ENCODE results near the gene HBQ1.

HBQ1 gene

DNA sequence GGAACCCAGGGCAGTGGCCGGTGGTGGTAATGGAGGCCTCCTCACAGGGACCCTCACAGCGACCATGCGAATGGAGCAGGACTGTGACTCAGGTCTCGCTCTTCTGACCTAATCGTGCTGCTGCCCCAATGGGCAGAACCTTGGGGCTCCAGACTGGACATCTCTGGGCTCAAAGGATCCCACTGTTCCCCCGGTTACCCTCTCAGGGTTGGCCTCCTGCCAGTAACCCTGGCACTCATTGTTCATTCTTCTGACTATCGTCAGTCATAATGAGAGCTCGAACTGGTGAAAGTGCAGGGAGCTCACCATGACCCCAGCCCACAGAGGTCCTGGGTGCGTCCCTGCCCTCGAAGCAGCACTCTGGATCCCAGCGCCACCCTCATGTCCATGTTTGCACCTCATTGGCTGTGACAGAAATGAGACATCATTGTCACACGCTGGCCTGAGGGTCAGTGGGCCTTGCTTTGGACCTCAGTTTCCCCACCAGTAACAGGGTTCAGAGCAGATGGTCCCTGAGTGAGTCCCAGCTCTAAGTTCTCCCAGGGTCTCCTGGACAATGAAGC, 37.8 kb upstream of the HBQ1 start:
- TF ChIP-seq, protein P1, sequence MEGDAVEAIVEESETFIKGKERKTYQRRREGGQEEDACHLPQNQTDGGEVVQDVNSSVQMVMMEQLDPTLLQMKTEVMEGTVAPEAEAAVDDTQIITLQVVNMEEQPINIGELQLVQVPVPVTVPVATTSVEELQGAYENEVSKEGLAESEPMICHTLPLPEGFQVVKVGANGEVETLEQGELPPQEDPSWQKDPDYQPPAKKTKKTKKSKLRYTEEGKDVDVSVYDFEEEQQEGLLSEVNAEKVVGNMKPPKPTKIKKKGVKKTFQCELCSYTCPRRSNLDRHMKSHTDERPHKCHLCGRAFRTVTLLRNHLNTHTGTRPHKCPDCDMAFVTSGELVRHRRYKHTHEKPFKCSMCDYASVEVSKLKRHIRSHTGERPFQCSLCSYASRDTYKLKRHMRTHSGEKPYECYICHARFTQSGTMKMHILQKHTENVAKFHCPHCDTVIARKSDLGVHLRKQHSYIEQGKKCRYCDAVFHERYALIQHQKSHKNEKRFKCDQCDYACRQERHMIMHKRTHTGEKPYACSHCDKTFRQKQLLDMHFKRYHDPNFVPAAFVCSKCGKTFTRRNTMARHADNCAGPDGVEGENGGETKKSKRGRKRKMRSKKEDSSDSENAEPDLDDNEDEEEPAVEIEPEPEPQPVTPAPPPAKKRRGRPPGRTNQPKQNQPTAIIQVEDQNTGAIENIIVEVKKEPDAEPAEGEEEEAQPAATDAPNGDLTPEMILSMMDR (IDR thresholded peaks at IDR 0.05; ENCODE audit: extremely low read depth, insufficient read depth, missing control alignments) = no peak
- in situ Hi-C loops (cut with MboI; ENCODE audit: low pct_unique_long_range_greater_than_20kb, low sequenced_read_pairs, unreplicated experiment) = no loop called here
- DNase-seq (ENCODE audit: low spot score) = no peak

DNA sequence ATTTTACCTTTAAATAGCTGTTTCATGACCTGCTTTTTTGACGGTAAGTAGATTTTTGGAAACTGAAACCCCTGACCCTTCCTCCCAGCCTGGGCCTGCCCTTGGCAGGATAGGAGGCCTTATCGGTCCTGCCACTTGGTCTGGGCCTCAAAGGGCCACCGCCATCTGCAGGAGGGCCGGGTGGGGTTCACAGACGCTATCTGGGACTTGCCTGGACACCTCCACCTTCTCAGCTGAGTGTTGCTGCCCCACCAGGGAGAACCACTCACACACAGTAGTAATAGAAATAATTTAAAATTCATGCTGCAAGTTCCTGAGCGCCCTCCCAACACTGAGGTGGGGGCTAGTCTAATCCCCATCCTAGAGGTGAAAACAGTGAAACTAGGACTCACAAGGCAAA, 37.2 kb upstream of the HBQ1 start:
- DNase-seq (ENCODE audit: low spot score) = no peak
- TF ChIP-seq, protein P1 (IDR thresholded peaks at IDR 0.05; ENCODE audit: extremely low read depth, insufficient read depth, missing control alignments) = no peak
- in situ Hi-C loops (cut with MboI; ENCODE audit: low pct_unique_long_range_greater_than_20kb, low sequenced_read_pairs, unreplicated experiment) = no loop called here

DNA sequence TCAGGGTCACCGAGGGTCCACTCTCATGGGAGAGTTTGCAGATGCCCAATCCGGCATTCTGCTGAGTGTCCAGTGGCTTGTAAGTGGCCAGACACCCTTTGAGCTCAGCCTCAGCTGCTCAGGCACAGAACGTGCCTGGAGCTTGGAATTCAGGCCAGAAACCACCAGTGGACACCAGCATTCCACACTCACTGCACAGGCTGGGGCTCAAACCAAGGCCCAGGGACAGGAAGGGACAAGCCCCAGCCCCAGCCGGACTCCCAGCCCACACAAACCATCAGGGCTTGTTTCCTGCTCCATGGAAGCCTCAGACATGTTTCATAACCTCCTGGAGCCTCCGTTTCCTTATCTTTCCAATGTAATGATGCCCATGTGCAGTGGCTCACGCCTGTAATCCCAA, 36.8 kb upstream of the HBQ1 start:
- DNase-seq (ENCODE audit: low spot score) = no peak
- in situ Hi-C loops (cut with MboI; ENCODE audit: low pct_unique_long_range_greater_than_20kb, low sequenced_read_pairs, unreplicated experiment) = no loop called here
- TF ChIP-seq, protein P1 (IDR thresholded peaks at IDR 0.05; ENCODE audit: extremely low read depth, insufficient read depth, missing control alignments) = no peak

DNA sequence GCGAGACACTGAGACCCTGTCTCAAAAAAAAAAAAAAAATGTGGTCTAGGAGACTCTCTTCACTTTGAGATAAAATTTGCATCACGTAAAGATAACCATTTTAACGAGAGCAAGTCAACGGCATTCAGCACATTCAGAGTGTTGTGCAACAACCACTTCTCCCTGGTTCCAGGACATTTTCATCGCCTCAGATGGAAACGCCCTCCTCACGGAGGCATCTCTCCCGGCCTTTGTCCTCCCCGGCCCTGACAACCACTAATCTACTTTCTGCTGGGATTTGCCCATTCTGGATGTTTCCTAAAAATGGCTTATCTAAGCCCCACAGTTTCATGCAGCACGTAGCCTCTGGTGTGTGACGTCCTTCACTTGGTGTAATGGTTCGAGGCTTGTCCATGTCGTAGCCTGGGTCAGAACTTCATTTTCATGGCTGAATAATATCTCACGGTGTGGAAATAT, 35.4 kb upstream of the HBQ1 start:
- TF ChIP-seq, protein P1 (IDR thresholded peaks at IDR 0.05; ENCODE audit: extremely low read depth, insufficient read depth, missing control alignments) = no peak
- in situ Hi-C loops (cut with MboI; ENCODE audit: low pct_unique_long_range_greater_than_20kb, low sequenced_read_pairs, unreplicated experiment) = no loop called here
- DNase-seq (ENCODE audit: low spot score) = no peak

DNA sequence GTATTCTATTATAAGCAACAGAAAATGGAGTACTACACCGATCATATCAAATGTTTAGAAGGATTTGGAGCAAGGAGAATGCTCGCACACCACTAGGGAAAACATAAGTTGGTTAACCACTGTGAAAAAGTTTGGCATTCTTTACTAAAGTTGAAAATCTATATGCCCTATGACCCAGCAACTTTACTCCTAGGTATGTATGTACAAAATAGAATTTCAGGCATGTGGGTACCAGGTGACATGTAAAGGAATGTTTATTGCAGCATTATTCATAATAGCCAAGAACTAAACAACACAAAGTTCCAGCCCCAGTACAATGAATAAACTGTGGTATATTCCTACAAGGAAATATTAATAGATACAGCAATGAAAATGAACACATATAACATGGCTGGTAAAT, 33.6 kb upstream of the HBQ1 start:
- in situ Hi-C loops (cut with MboI; ENCODE audit: low pct_unique_long_range_greater_than_20kb, low sequenced_read_pairs, unreplicated experiment) = no loop called here
- TF ChIP-seq, protein P1 (IDR thresholded peaks at IDR 0.05; ENCODE audit: extremely low read depth, insufficient read depth, missing control alignments) = no peak
- no peak for DNase-seq (ENCODE audit: low spot score)

DNA sequence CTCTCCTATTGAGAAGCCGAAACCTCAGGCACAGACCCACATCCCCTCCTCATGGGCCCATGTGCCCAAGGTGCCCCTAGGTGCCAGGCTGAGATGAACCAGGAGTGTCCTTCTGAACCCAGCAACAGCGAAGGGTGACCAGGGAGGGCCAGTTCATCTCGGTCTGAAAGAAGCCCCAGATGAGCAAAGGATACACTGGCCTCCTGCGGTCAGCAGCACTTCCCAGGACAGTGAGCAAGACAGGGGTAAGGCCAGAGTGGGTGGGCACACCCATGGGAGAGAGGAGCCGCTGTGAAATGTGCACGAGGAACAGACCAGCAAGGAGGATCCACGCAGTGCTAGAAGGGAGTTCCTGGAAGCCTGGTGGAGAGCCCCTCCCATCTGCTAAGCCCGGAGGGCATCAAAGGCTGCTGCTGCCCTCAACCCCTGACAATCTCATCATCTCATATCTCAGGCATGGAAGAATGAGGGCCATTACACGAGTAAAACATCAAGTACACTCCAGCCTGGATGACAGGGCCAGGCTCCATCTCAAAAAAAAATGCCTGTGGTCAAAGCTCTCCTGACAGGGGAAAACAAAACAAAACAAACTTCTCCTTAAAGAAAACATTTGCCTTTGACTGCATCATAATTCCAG, 31.1 kb upstream of the HBQ1 start:
- DNase-seq (ENCODE audit: low spot score) = no peak

More for the DNA sequence above, 31.1 kb upstream of the HBQ1 start:
- in situ Hi-C loops (cut with MboI; ENCODE audit: low pct_unique_long_range_greater_than_20kb, low sequenced_read_pairs, unreplicated experiment) = no loop called here
- TF ChIP-seq, protein P1 (IDR thresholded peaks at IDR 0.05; ENCODE audit: extremely low read depth, insufficient read depth, missing control alignments) = no peak

Data from GM13977 (cell line).